Liver (tissue), 10 donors: ENCODE measurements around the gene NOA1. TPM values are rescaled to one million over a fixed set of nuclear protein-coding genes. Genes with fewer than 3 reads are reported as not detected.

Experiments used
- DNase-seq: peaks from one replicate; pipeline ENCODE4 v3.0.0-alpha.2; 2017; ENCODE audit warnings: low spot score
- H3K27ac ChIP-seq, 2 donors: one replicate each; pipeline ENCODE4 v1.7.0; 2013; ENCODE audit warnings: inconsistent platforms in 2 of 2, low read length in 2 of 2, control low read depth in 1 of 2, low read depth in 1 of 2, mild to moderate bottlenecking in 1 of 2
- H3K27me3 ChIP-seq, 4 donors: one replicate each; pipeline versions ENCODE4 v1.6.1 to v1.7.0; 2013; ENCODE audit warnings: low read length in 3 of 4, inconsistent platforms in 1 of 4, mild to moderate bottlenecking in 1 of 4, moderate library complexity in 1 of 4; ENCODE audit not compliant: control insufficient read depth in 4 of 4, insufficient read depth in 4 of 4
- H3K36me3 ChIP-seq, 4 donors: one replicate each; pipeline versions ENCODE4 v1.6.1 to v1.7.0; 2013; ENCODE audit warnings: low read length in 3 of 4, mild to moderate bottlenecking in 3 of 4, low read depth in 1 of 4, moderate library complexity in 1 of 4; ENCODE audit not compliant: control insufficient read depth in 4 of 4, insufficient read depth in 3 of 4
- H3K4me1 ChIP-seq, 4 donors: one replicate each; pipeline versions ENCODE4 v1.6.1 to v1.7.0; 2013; ENCODE audit warnings: low read length in 3 of 4, mild to moderate bottlenecking in 3 of 4, moderate library complexity in 1 of 4; ENCODE audit not compliant: control insufficient read depth in 4 of 4, insufficient read depth in 4 of 4
- H3K4me3 ChIP-seq, 3 donors: one replicate each; pipeline versions ENCODE4 v1.6.1 to v1.7.0; 2013; ENCODE audit warnings: low read length in 3 of 3, control low read depth in 1 of 3, low read depth in 1 of 3, mild to moderate bottlenecking in 1 of 3
- H3K9ac ChIP-seq, 2 donors: one replicate each; pipeline ENCODE4 v1.7.0; 2013; ENCODE audit warnings: low read length in 2 of 2, mild to moderate bottlenecking in 2 of 2, moderate library complexity in 2 of 2, control low read depth in 1 of 2, low read depth in 1 of 2
- H3K9me3 ChIP-seq, 4 donors: one replicate each; pipeline versions ENCODE4 v1.6.1 to v1.7.0; 2013; ENCODE audit warnings: low read length in 3 of 4; ENCODE audit not compliant: control insufficient read depth in 4 of 4
- CTCF ChIP-seq: fragments of 150-350 bp; IDR thresholded peaks from 2 replicates; pipeline ENCODE4 v1.5.1; 2017; ENCODE audit warnings: improper control_type of control experiment, low read depth, low read length; ENCODE audit not compliant: missing input control
- FOXA1 ChIP-seq: IDR thresholded peaks from 2 replicates; pipeline ENCODE4 v1.6.1; 2016; ENCODE audit warnings: antibody characterized with exemption
- HNF4A ChIP-seq, 2 donors: conservative IDR thresholded peaks; 2 replicates each; pipeline ENCODE4 v1.6.1; 2016; ENCODE audit warnings: antibody characterized with exemption in 2 of 2, mild to moderate bottlenecking in 2 of 2
- HNF4G ChIP-seq: IDR thresholded peaks from 2 replicates; pipeline ENCODE4 v1.6.1; 2016; ENCODE audit warnings: antibody characterized with exemption
- JUND ChIP-seq, 2 donors: IDR thresholded peaks; 2 replicates each; pipeline ENCODE4 v1.6.1; 2016; ENCODE audit warnings: antibody characterized with exemption in 2 of 2
- MAX ChIP-seq: IDR thresholded peaks from 2 replicates; pipeline ENCODE4 v1.6.1; 2016; ENCODE audit warnings: antibody characterized with exemption
- NR2F2 ChIP-seq: IDR thresholded peaks from 2 replicates; pipeline ENCODE4 v1.6.1; 2016; ENCODE audit warnings: antibody characterized with exemption
- TAF1 ChIP-seq: conservative IDR thresholded peaks from 2 replicates; pipeline ENCODE4 v1.6.1; 2016; ENCODE audit warnings: antibody characterized with exemption, mild to moderate bottlenecking
- YY1 ChIP-seq: IDR thresholded peaks from 2 replicates; pipeline ENCODE4 v1.6.1; 2016; ENCODE audit warnings: antibody characterized with exemption, mild to moderate bottlenecking
- WGBS: extraction: QIAGEN DNeasy Blood & Tissue Kit; methylation state at CpG from one replicate; pipeline ENCODE4 v1.1.7; 2013; 5-methylcytosine and 5-hydroxymethylcytosine counted together
- polyA plus RNA-seq, 2 donors: library from polyadenylated mRNA; stranded (reverse) in 1 of 2; unstranded in 1 of 2; fragments of 200-250 nt in 1 of 2; fragments of >200 nt in 1 of 2; fragmentation: Nextera tagmentation in 1 of 2; extraction: Ambion mirVana in 1 of 2; gene quantifications; one replicate each; pipeline versions ENCODE4 v1.2.1 to v1.2.3, GENCODE V29; 2013 to 2015
- small RNA-seq: library from RNA; depleted of rRNA; stranded (forward); fragments of <200 nt; gene quantifications from one replicate; pipeline ENCODE3, GENCODE V24; 2014
- total RNA-seq, 2 donors: library from RNA; depleted of rRNA; stranded (reverse); fragments of >200 nt; gene quantifications; one replicate each; pipeline ENCODE4 v1.2.3, GENCODE V29; 2014
- TF ChIP-seq, protein P1 (sequence below): IDR thresholded peaks from 2 replicates; pipeline ENCODE4 v1.6.1; 2016; ENCODE audit warnings: antibody characterized with exemption
- donor health status: healthy.
- donor health status: healthy.
- donor health status: healthy.
- donor health status: healthy.
- donor health status: healthy.

Gene NOA1
- total and polyA plus RNA-seq, 4 donors: 2.3 to 9.2 (median 7.1) TPM

DNA sequence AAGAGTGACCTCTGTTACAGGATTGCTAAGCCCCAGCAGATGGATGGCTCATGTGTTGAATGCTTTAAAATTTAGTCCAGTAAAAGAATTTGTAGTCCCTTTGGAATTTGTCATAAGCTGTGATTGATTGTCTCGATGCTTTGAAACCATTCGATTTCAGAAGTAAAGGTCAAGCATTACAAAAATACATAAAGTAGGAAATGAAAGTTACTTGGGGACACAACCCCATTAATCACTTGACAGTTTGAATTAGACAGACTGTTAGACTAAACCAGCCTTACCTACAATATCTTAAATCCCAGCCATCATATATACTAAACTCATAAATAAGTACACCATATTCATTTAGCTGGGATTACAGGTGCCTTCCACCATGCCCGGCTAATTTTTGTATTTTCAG lies 63.1 kb downstream of the NOA1 start:
- H3K9me3 ChIP-seq: no peaks in the 10 kb centered on the region
- DNase-seq: no peak
- no peaks in the 10 kb centered on the region for H3K27me3 ChIP-seq
- no peak overlapping the region for H3K27ac ChIP-seq
- peaks cover 0 to 15% (median 4%) of the 10 kb centered on the region in 4 donors for H3K4me1 ChIP-seq
- H3K4me3 ChIP-seq: no peak overlapping the region
- TF ChIP-seq CTCF (no peak), TAF1 (no peak), MAX (no peak), YY1 (no peak), HNF4G (no peak), JUND (IDR thresholded peaks at IDR 0.05) (no peak), FOXA1 (no peak), HNF4A (conservative IDR thresholded peaks at IDR 0.05) (no peak), NR2F2 (no peak)
- TF ChIP-seq, protein P1, sequence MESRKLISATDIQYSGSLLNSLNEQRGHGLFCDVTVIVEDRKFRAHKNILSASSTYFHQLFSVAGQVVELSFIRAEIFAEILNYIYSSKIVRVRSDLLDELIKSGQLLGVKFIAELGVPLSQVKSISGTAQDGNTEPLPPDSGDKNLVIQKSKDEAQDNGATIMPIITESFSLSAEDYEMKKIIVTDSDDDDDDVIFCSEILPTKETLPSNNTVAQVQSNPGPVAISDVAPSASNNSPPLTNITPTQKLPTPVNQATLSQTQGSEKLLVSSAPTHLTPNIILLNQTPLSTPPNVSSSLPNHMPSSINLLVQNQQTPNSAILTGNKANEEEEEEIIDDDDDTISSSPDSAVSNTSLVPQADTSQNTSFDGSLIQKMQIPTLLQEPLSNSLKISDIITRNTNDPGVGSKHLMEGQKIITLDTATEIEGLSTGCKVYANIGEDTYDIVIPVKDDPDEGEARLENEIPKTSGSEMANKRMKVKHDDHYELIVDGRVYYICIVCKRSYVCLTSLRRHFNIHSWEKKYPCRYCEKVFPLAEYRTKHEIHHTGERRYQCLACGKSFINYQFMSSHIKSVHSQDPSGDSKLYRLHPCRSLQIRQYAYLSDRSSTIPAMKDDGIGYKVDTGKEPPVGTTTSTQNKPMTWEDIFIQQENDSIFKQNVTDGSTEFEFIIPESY: no peak
- no peak overlapping the region for H3K9ac ChIP-seq
- WGBS: 83% methylated on average over 3 of the region's 3 CpGs
- peaks cover 0 to 4% (median 3%) of the 10 kb centered on the region in 4 donors for H3K36me3 ChIP-seq

Small RNA genes lying within 50 kb of the gene (small RNA-seq; reads per million reads assigned to genes)
- gene RNU6-998P: not detected

Other genes starting within 250 kb of the NOA1 start
- gene SPINK2, start 155.9 kb downstream of the NOA1 start, total RNA-seq: under 1 TPM in 1 of 2 donors, not detected in 1; 0.79 TPM
- not detected for gene SPINK2, start 155.9 kb downstream of the NOA1 start, polyA plus RNA-seq
- gene REST, start 69.7 kb downstream of the NOA1 start, total RNA-seq: 10 to 100 TPM; 15.9 to 18.1 TPM
- 1 to 10 TPM; 3.7 to 8.8 TPM for gene REST, start 69.7 kb downstream of the NOA1 start, polyA plus RNA-seq
- 10 to 100 TPM; 55.4 to 64.4 TPM for gene POLR2B, start 1.3 kb upstream of the NOA1 start, total RNA-seq
- gene POLR2B, start 1.3 kb upstream of the NOA1 start, polyA plus RNA-seq: 10 to 100 TPM; 16.6 to 24.6 TPM
- gene IGFBP7, start 132.8 kb upstream of the NOA1 start, total RNA-seq: 100 to 1,000 TPM in 1 of 2 donors, 10 to 100 TPM in 1; 60.5 to 195 TPM
- gene IGFBP7, start 132.8 kb upstream of the NOA1 start, polyA plus RNA-seq: 100 to 1,000 TPM; 215 to 216 TPM